Activated naive CD4-positive, alpha-beta T cell treated with anti-CD3 and anti-CD28 coated beads, Interleukin-2, amount 10 ng/mL, durations not matched to agents 7 days and 5 days (primary cell): ENCODE results near the gene IGFBP1.

Source experiments
- CTCF ChIA-PET: fragments of 350-600 bp; sonication (Branson Sonifier 250); formaldehyde crosslinking; loops from one replicate; lab custom pipeline; 2021; ENCODE audit warnings: antibody characterized with exemption; lab: Charles Lee
- DNase-seq: peaks from one replicate; pipeline ENCODE4 v3.0.0-alpha.2; 2020
- H3K27ac Mint-ChIP-seq: one replicate; pipeline ENCODE4 v1.8.0; 2021; ENCODE audit warnings: mild to moderate bottlenecking, moderate library complexity, mixed read lengths
- H3K27me3 Mint-ChIP-seq: one replicate; pipeline ENCODE4 v1.8.0; 2021; ENCODE audit warnings: mild to moderate bottlenecking, mixed read lengths
- H3K36me3 Mint-ChIP-seq: one replicate; pipeline ENCODE4 v1.8.0; 2021; ENCODE audit warnings: mixed read lengths
- H3K4me1 Mint-ChIP-seq: one replicate; pipeline ENCODE4 v1.8.0; 2021; ENCODE audit warnings: mixed read lengths
- H3K4me3 Mint-ChIP-seq: one replicate; pipeline ENCODE4 v1.8.0; 2021; ENCODE audit warnings: mild to moderate bottlenecking, moderate library complexity, mixed read lengths
- H3K9me3 Mint-ChIP-seq: one replicate; pipeline ENCODE4 v1.8.0; 2021; ENCODE audit warnings: mixed read lengths

Gene IGFBP1

GRCh38 chr7:45902820-45903219 is 14.5 kb downstream of the IGFBP1 start:
- no peak for DNase-seq

DNA sequence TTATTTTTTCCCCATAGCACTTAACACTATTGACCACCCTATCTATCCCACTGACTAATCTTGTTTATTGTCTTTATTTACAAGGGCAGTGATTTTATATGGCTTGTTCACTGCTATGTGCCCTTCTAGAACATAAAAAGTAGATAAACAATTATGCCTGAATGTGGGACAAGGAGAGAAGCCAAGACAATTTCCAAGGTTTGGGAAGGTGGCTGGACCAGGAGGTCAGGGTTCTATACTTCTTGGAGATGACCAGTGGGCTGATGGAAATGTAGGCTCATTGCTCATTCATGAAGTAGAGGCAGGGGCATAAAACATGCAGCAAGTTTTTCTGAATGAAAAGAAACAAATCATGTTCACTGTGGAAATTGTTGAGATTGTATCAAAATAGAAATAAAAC is 21.3 kb downstream of the IGFBP1 start:
- CTCF ChIA-PET: interaction anchor here (1.1 kb wide), 1 partner anchor 10 kb away, joined by 4 read pairs; no protein-coding TSS in a partner anchor
- Mint-ChIP-seq H3K27me3 (peaks cover 3% of the 10 kb centered on the region), H3K36me3 (no peaks in the 10 kb centered on the region), H3K4me1 (no peaks in the 10 kb centered on the region), H3K9me3 (no peaks in the 10 kb centered on the region), H3K27ac (no peak overlapping the region), H3K4me3 (no peak overlapping the region)
- DNase-seq: no peak

More at GRCh38 chr7:45902820-45903219, 14.5 kb downstream of the IGFBP1 start:
- Mint-ChIP-seq H3K4me3 (no peak overlapping the region), H3K27ac (no peak overlapping the region), H3K27me3 (peaks cover 12% of the 10 kb centered on the region), H3K9me3 (no peaks in the 10 kb centered on the region), H3K36me3 (no peaks in the 10 kb centered on the region), H3K4me1 (no peaks in the 10 kb centered on the region)
- CTCF ChIA-PET: interaction anchor here (1.4 kb wide), 1 partner anchor 11 kb away, joined by 3 read pairs; no protein-coding TSS in a partner anchor

DNA sequence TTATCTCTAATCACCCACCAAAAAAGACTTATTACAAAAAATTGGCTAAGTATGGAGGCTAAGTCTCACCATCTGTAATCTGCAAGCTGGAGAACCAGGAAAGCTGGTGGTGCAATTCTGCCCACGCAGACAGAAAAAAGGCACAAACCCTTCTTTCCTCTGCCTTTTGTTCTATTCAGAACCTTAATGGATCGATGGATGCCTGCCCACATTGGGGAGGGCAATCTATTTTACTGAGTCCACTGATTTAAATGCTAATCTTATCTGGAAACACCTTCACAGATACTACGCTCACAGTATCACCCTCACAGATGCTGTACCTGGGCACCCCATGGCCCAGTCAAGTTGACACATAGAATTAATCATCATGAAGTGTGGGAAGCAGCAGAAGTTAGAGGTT is 22.6 kb downstream of the IGFBP1 start:
- Mint-ChIP-seq H3K36me3 (no peaks in the 10 kb centered on the region), H3K9me3 (no peaks in the 10 kb centered on the region), H3K4me1 (no peaks in the 10 kb centered on the region), H3K27me3 (peaks cover 3% of the 10 kb centered on the region), H3K4me3 (no peak overlapping the region), H3K27ac (no peak overlapping the region)
- CTCF ChIA-PET: no interaction called here
- no peak for DNase-seq

GRCh38 chr7:45911311-45911710 is 23.0 kb downstream of the IGFBP1 start:
- DNase-seq: no peak
- no peaks in the 10 kb centered on the region for H3K4me1 Mint-ChIP-seq
- CTCF ChIA-PET: no interaction called here
- peaks cover 5% of the 10 kb centered on the region for H3K27me3 Mint-ChIP-seq
- H3K27ac Mint-ChIP-seq: no peak overlapping the region
- H3K36me3 Mint-ChIP-seq: no peaks in the 10 kb centered on the region
- H3K9me3 Mint-ChIP-seq: no peaks in the 10 kb centered on the region
- no peak overlapping the region for H3K4me3 Mint-ChIP-seq

DNA sequence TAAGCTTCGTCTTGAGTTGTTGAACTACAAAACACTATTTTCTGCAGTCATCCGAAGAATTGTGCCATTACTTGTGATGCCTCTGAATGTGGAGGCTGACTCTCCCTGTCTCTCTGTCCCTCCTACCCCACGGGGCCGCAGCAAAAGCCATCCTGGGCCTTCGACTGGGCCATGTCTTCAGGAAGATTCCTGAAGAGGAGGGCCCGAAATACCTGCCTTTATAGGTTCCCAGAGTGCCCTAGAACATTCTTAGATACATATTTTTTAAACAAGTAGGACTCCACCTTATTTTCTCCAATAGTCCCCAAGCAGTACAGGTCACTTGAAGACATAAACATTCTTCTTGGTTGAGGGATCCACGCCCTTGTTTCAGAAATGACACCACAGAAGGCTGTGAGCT is 24.7 kb downstream of the IGFBP1 start:
- H3K27ac Mint-ChIP-seq: no peak overlapping the region
- CTCF ChIA-PET: interaction anchor here (1.4 kb wide), 1 partner anchor 9 kb away, joined by 6 read pairs; no protein-coding TSS in a partner anchor
- H3K4me3 Mint-ChIP-seq: no peak overlapping the region
- DNase-seq: no peak
- H3K9me3 Mint-ChIP-seq: no peaks in the 10 kb centered on the region
- H3K27me3 Mint-ChIP-seq: peaks cover 18% of the 10 kb centered on the region
- H3K4me1 Mint-ChIP-seq: peaks cover 8% of the 10 kb centered on the region
- no peaks in the 10 kb centered on the region for H3K36me3 Mint-ChIP-seq

GRCh38 chr7:45914911-45915310 is 26.6 kb downstream of the IGFBP1 start:
- CTCF ChIA-PET: interaction anchor here (0.8 to 11.2 kb wide), 2 partner anchors 134 to 1172 kb away, joined by 3 to 84 read pairs; no protein-coding TSS in a partner anchor
- DNase-seq: no peak
- H3K27me3 Mint-ChIP-seq: peaks cover 36% of the 10 kb centered on the region

DNA sequence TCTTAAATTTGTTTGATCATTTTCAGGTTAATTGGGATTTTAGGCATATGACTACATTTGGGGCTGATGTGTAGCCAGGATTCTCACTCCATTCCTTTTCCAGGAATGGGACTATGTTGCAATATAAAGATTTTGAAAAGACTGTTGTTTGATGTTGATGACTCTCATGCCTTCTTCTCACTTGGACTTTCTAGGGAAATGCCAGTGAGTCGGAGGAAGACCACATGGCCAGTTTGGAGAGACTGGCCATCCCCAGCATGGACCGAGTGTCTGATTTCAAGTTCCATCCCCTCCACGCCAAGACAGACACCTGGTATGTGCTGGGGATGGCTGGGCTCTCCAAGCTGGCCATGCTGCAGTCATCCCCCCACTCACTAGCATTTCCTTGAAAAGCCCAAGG is 27.3 kb downstream of the IGFBP1 start:
- Mint-ChIP-seq H3K27ac (no peak overlapping the region), H3K4me1 (peaks cover 26% of the 10 kb centered on the region), H3K4me3 (no peak overlapping the region), H3K27me3 (peaks cover 40% of the 10 kb centered on the region), H3K9me3 (no peaks in the 10 kb centered on the region), H3K36me3 (no peaks in the 10 kb centered on the region)
- CTCF ChIA-PET: interaction anchor here (0.8 to 11.2 kb wide), 2 partner anchors 134 to 1171 kb away, joined by 3 to 84 read pairs; no protein-coding TSS in a partner anchor
- no peak for DNase-seq

More at GRCh38 chr7:45914911-45915310, 26.6 kb downstream of the IGFBP1 start:
- peaks cover 21% of the 10 kb centered on the region for H3K4me1 Mint-ChIP-seq
- no peak overlapping the region for H3K27ac Mint-ChIP-seq
- H3K4me3 Mint-ChIP-seq: no peak overlapping the region
- H3K9me3 Mint-ChIP-seq: no peaks in the 10 kb centered on the region
- no peaks in the 10 kb centered on the region for H3K36me3 Mint-ChIP-seq

DNA sequence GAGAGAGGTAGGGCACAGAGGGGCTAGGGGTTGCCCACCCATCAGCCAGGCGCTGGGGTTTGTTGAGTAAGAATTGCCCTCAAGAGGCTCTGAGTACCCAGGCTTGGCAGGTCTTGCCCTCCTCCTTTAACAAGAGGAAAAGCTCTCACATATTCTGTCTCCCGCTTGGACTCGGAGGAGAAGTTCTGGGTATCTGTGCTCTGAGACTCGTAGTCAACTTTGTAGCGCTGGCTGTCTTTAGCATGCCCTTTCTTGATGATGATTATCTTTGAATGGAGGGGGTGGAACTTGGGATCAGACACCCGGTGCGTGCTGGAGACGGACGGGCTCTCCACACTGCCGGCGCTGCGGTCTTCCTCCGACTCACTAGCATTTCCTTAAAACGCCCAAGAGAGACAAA is 28.8 kb downstream of the IGFBP1 start:
- peaks cover 53% of the 10 kb centered on the region for H3K27me3 Mint-ChIP-seq
- no peaks in the 10 kb centered on the region for H3K9me3 Mint-ChIP-seq
- no peak overlapping the region for H3K27ac Mint-ChIP-seq
- no peaks in the 10 kb centered on the region for H3K36me3 Mint-ChIP-seq
- DNase-seq: no peak
- CTCF ChIA-PET: interaction anchor here (0.6 to 11.2 kb wide), 5 partner anchors 9 to 1169 kb away, joined by 3 to 84 read pairs (median 6); no protein-coding TSS in a partner anchor
- no peak overlapping the region for H3K4me3 Mint-ChIP-seq
- H3K4me1 Mint-ChIP-seq: peaks cover 34% of the 10 kb centered on the region

DNA sequence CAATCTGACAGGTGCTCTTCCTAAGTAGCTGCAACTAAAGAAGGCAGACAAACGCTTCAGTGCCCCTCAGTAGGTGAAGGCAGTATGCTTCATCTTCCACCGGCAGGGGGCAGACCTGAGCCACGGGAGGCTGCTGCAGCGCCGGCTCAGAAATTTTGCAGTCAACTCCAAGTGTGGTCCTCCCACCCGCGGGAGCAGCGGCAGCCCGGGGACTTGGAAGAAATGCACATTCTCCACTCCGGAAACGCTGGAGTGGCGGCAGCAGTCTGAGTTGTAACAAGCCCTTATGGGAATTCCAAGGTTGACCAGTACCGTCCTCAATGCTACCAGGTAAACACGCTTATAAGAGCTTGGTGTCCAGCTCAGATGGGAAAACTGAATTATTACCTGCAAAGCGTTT is 29.4 kb downstream of the IGFBP1 start:
- no peak overlapping the region for H3K27ac Mint-ChIP-seq
- no peaks in the 10 kb centered on the region for H3K36me3 Mint-ChIP-seq
- peak; percentile 85 for DNase-seq
- H3K4me1 Mint-ChIP-seq: peaks cover 40% of the 10 kb centered on the region
- no peaks in the 10 kb centered on the region for H3K9me3 Mint-ChIP-seq
- H3K4me3 Mint-ChIP-seq: no peak overlapping the region
- CTCF ChIA-PET: interaction anchor here (0.5 to 11.2 kb wide), 9 partner anchors 8 to 1174 kb away, joined by 3 to 84 read pairs (median 3); no protein-coding TSS in a partner anchor
- peaks cover 58% of the 10 kb centered on the region for H3K27me3 Mint-ChIP-seq

DNA sequence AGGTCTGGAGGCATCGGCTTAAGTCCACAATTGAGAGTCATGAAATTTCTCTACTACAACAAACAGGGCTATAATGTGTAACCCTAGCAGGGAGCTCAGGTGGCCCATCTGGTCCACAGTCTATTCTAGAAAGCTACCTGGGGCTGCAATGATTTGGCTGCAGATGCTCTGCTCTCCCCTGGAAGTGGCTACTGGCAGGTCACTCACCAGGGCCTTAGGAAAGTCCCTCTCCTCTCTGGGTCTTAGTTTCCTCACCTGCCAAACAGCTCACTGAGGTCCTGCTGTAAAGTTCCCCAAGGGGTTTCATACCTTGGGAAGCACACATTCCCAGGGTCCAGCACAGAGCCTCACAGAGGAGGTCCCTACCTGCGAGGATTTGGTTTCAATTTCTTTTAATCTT is 30.3 kb downstream of the IGFBP1 start:
- CTCF ChIA-PET: interaction anchor here (0.6 to 11.2 kb wide), 7 partner anchors 9 to 1173 kb away, joined by 3 to 84 read pairs (median 4); no protein-coding TSS in a partner anchor
- peaks cover 67% of the 10 kb centered on the region for H3K27me3 Mint-ChIP-seq
- peaks cover 47% of the 10 kb centered on the region for H3K4me1 Mint-ChIP-seq
- H3K27ac Mint-ChIP-seq: no peak overlapping the region
- H3K36me3 Mint-ChIP-seq: no peaks in the 10 kb centered on the region
- H3K4me3 Mint-ChIP-seq: no peak overlapping the region
- H3K9me3 Mint-ChIP-seq: no peaks in the 10 kb centered on the region
- no peak for DNase-seq

DNA sequence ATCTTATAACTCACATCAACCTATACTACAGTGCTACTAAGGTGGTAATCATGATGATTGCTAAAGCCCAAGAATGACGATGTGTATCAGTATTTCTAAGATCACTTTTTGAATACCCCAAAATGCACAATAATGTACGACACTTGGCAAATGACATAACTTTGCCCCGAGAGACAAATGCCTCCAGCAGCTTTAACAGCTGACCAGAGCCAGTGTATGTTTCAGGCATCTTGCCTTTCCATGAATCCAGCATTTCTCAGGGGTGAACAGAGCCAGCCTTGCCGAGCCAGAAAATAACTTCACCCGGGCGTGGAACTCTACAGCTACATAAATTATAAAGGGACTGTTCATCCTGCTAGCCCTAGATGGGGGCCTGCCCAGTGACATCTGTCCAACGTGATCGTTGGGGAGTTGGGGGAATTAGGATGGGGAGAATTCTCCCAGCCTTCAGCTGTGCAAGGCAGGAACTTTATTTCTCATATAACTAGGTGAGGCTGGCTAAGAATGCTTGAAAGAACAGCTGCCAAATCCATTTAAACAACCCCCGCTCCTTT is 31.0 kb downstream of the IGFBP1 start:
- Mint-ChIP-seq H3K4me3 (no peak overlapping the region), H3K27me3 (peaks cover 75% of the 10 kb centered on the region)

DNA sequence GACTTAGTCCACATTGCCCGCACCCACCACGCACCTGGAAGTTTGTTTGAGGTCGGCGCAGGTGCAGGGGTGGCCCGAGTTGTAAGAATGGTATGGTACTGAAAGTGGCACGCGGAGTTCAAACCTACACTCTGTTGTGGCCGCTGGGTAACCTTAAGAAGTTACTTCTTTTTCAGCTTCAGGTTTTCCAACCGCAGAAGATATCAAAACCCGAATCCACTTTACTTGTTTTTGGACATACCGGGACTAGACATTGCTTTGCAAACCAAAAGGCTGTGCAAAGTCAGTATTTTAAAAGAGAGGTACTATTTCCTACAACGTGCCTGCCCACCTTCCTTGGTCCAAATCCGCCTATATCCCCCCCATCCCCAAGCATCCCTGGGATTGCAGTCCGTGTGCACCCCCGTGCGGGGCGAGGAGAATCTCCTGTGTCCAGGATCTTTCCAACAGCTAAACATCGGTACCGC is 31.7 kb downstream of the IGFBP1 start:
- H3K4me3 Mint-ChIP-seq: peak overlapping the region; percentile 71
- H3K4me1 Mint-ChIP-seq: peaks cover 47% of the 10 kb centered on the region
- H3K27ac Mint-ChIP-seq: no peak overlapping the region

More for the DNA sequence above, 31.0 kb downstream of the IGFBP1 start:
- H3K9me3 Mint-ChIP-seq: no peaks in the 10 kb centered on the region
- no peak for DNase-seq
- H3K4me1 Mint-ChIP-seq: peaks cover 47% of the 10 kb centered on the region
- H3K27ac Mint-ChIP-seq: no peak overlapping the region
- no peaks in the 10 kb centered on the region for H3K36me3 Mint-ChIP-seq
- CTCF ChIA-PET: interaction anchor here (1.1 to 11.2 kb wide), 5 partner anchors 10 to 1172 kb away, joined by 3 to 84 read pairs (median 11); no protein-coding TSS in a partner anchor

GRCh38 chr7:45920502-45921380 is 32.5 kb downstream of the IGFBP1 start, which contains the start of gene IGFBP3:
TSS of gene IGFBP3 (minus strand) at chr7:45921272. CDS start at chr7:45921140, 132 bp downstream.
- H3K27me3 Mint-ChIP-seq: peaks cover 84% of the 10 kb centered on the region
- H3K36me3 Mint-ChIP-seq: no peaks in the 10 kb centered on the region
- peaks cover 47% of the 10 kb centered on the region for H3K4me1 Mint-ChIP-seq
- H3K9me3 Mint-ChIP-seq: no peaks in the 10 kb centered on the region
- CTCF ChIA-PET: interaction anchor here (11.2 kb wide), 1 partner anchor 1166 kb away, joined by 84 read pairs; no protein-coding TSS in a partner anchor
- H3K27ac Mint-ChIP-seq: peak within 1 kb of the TSS; percentile 81
- peak within 1 kb of the TSS; percentile 71 for H3K4me3 Mint-ChIP-seq
- peak; percentile 48 for DNase-seq

More for the DNA sequence above, 31.7 kb downstream of the IGFBP1 start:
- peaks cover 82% of the 10 kb centered on the region for H3K27me3 Mint-ChIP-seq
- no peaks in the 10 kb centered on the region for H3K36me3 Mint-ChIP-seq
- DNase-seq: no peak
- CTCF ChIA-PET: interaction anchor here (1.3 to 11.2 kb wide), 3 partner anchors 24 to 1167 kb away, joined by 3 to 84 read pairs (median 11); no protein-coding TSS in a partner anchor
- no peaks in the 10 kb centered on the region for H3K9me3 Mint-ChIP-seq

- H3K27me3 Mint-ChIP-seq: peaks cover 81% of the 10 kb centered on the region
- DNase-seq: no peak
- no peaks in the 10 kb centered on the region for H3K36me3 Mint-ChIP-seq
- no peak overlapping the region for H3K27ac Mint-ChIP-seq
- CTCF ChIA-PET: interaction anchor here (2.5 to 11.2 kb wide), 2 partner anchors 424 to 1165 kb away, joined by 10 to 84 read pairs; no protein-coding TSS in a partner anchor
- H3K4me1 Mint-ChIP-seq: peaks cover 47% of the 10 kb centered on the region
- H3K4me3 Mint-ChIP-seq: peak overlapping the region; percentile 53
- H3K9me3 Mint-ChIP-seq: no peaks in the 10 kb centered on the region
Measured at GRCh38 chr7:45921381-45921698, 33.1 kb downstream of the IGFBP1 start.
